CD4-positive, alpha-beta T cell treated with Interleukin-15 for 4 hours (primary cell): Measurements from ENCODE around the gene NHERF1.
A peak's percentile ranks its signal among the peaks of the same experiment; 100 is the strongest.

Experiments
- DNase-seq: peaks from one replicate; pipeline ENCODE4 v3.0.0-alpha.2; 2020; ENCODE audit warnings: low spot score

NHERF1 gene

DNA sequence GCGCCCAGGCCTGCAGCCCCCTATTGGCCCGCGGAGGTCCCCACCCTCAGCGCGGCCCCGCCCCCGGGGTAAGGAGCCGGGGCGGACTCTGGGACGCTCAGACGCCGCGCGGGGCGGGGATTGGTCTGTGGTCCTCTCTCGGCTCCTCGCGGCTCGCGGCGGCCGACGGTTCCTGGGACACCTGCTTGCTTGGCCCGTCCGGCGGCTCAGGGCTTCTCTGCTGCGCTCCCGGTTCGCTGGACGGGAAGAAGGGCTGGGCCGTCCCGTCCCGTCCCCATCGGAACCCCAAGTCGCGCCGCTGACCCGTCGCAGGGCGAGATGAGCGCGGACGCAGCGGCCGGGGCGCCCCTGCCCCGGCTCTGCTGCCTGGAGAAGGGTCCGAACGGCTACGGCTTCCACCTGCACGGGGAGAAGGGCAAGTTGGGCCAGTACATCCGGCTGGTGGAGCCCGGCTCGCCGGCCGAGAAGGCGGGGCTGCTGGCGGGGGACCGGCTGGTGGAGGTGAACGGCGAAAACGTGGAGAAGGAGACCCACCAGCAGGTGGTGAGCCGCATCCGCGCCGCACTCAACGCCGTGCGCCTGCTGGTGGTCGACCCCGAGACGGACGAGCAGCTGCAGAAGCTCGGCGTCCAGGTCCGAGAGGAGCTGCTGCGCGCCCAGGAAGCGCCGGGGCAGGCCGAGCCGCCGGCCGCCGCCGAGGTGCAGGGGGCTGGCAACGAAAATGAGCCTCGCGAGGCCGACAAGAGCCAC lies at the start of gene NHERF1:
NHERF1 (plus strand) TSS at position 100 of the 750 bp plus-strand sequence; CDS start at position 319, 219 bp downstream.
- DNase-seq, result peak; percentile 93

DNA sequence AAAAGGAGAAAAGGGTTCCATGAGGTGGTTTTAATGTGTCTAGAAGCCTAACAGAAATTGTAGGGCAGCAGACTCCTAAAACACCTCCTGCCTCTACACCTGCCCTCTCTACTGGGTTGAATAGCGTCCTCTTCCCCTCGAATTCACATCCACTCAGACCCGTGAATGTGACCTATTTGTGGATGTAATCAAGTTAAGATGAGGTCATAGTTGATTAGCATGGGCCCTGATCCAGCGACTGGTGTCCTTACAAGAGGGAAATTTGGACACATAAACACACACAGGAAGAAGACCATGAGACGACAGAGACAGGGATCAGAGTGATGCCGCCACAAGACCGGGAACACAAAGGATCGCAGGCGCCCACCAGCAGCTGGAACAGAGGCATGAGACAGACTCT lies 49.2 kb upstream of the NHERF1 start:
- no peak for DNase-seq

GRCh38 chr17:74702116-74702871 lies 46.1 kb upstream of the NHERF1 start:
- DNase-seq, result no peak

GRCh38 chr17:74703311-74703710 lies 45.1 kb upstream of the NHERF1 start:
- DNase-seq, result no peak

- no peak for DNase-seq
Observed at GRCh38 chr17:74704544-74704943, 43.9 kb upstream of the NHERF1 start.

DNA sequence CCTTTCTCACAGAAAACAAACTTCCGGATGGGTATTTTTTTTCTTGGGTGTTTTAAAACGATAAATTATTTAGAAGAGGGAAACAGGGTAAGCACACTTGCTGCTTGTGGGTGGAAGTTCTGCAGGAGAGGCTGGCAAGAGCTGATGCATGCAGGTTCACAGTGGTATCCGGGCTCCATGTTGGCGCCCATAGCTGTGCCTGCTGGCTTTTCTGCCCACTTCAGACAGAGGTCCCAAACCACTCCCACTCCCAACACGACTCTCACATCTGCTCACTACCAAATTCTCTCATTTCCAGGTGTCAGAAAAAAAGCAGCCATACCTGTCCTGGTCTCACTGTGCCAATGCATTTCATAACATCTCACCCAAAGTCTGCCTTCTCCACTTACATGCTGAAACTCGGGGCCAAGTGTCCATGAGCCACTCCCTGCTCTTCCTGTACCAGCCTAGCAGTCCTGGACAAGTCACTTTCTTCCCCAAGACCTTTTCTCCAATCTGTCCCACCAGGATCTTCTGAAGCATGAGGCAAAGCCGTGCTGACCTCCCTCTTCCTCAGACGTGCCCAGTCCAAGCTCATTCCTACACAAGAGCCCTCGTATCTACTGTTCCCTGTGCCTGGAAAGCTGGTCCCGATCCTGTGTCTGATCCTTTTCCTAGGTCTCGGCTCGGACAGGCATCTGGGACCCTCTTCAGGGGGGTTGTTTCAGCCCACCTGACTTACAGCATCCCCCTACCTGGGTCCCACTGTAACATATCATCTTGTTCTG lies 37.2 kb upstream of the NHERF1 start:
- no peak for DNase-seq

GRCh38 chr17:74712301-74712700 lies 36.1 kb upstream of the NHERF1 start:
- no peak for DNase-seq

DNA sequence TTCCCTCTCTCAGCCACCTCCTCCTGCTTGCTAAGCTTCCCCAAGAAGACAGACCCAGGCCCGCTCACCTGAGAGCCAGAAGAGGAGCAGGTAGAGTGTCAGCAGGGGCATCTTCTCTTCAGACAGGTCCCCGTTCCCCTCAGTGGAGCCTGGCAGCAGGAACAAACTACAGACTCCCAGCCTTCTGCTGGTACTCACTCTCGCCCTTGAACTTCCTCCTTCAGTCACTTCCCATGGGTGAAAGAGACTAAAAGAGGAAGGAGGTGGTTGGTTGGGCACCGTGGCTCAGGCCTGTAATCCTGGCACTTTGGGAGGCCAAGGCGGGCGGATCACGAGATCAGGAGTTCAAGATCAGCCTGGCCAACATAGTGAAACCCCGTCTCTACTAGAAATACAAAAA lies 35.7 kb upstream of the NHERF1 start, which contains the start of gene CD300LF:
CD300LF (minus strand) TSS at position 168 of the 400 bp plus-strand sequence; CDS start at position 111, 57 bp downstream.
- no peak for DNase-seq

DNA sequence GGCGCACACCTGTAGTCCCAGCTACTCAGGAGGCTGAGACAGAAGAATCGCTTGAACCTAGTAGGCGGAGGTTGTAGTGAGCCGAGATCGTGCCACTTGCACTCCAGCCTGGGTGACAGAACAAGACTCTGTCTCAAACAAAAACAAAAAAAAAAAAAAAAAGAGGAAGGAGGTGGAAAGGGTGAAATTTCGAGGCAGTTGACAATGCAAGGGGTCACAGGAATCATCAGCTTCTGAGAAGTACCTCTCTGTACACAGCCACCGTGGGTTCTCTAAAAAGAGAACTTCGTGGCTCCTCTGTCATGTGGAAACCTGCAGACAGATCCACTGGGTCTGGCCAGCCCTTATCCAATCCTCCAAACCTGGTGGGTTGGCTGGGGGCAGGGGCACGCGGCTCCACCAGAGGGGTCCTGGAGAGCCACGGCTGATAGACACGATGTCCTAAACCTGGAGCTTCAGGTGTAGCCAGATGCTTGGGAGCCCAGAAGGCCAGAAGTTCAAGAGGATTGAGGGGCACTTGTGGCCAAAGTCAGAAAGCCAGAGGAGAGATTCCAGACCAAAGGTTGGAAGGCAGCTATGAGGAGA lies 35.2 kb upstream of the NHERF1 start:
- DNase-seq, result no peak

- DNase-seq, result no peak
Observed at GRCh38 chr17:74715144-74715543, 33.3 kb upstream of the NHERF1 start.

GRCh38 chr17:74720506-74720905 lies 27.9 kb upstream of the NHERF1 start:
- no peak for DNase-seq

DNA sequence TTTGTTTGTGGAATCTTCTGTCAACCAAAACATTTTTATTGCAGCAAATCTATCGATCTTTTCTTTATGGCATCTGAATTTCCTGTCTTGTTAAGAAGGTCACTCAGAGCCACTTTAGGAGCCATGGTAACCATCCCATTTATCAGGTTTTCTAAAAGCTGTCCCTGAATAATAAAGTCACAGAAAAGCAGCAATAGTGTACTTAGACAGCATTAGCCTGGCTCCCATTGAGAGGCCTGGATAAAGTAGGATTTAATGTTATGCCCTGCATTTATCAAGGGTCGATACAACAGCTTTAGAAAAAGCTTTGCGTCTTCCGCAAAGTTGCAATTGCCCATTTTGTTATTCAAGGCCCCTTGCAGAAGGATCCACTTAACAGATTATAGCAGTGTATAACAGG lies 25.6 kb upstream of the NHERF1 start:
- no peak for DNase-seq

DNA sequence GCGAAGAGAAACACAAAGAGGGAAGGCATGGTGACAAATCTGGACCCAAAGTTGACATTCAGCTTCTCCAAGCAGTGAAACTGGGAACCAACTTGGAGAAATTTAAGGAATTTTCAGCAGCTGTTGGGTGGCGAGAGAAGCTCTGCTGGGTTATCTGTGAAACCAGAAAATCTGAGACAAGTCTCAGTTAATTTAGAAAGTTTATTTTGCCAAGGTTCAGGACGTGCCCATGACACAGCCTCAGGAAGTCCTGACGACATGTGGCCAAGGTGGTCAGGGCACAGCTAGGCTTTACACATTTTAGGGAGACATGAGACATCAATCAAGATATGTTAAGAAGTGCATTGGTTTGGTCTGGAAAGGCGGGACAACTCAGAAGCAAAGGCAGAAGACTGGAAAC lies 24.5 kb upstream of the NHERF1 start:
- DNase-seq, result no peak

DNA sequence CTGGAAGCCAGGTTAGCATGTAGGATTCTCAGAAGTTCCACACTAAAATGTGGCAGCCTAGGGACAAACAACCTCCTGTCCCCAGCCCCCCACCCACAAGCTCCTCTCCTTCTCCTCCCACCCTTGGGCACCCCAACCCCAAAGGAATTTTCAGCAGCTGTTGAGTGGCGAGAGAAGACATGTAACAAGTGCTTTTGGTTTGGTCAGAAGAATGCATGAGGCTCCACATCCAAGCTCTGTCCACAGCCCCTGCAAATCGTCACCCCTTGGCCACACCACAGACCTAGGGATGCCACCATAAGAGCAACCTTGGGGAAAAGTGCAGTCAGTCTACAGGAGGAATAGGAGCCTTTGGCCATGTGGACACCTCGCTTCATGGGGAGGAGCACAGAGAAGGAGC lies 23.3 kb upstream of the NHERF1 start:
- no peak for DNase-seq

GRCh38 chr17:74728033-74728701 lies 20.3 kb upstream of the NHERF1 start:
- DNase-seq, result no peak

- DNase-seq, result no peak
Observed at GRCh38 chr17:74728702-74729075, 19.7 kb upstream of the NHERF1 start.

- no peak for DNase-seq
Observed at GRCh38 chr17:74729368-74729767, 19.1 kb upstream of the NHERF1 start.

GRCh38 chr17:74729866-74730265 lies 18.6 kb upstream of the NHERF1 start:
- DNase-seq, result no peak

DNA sequence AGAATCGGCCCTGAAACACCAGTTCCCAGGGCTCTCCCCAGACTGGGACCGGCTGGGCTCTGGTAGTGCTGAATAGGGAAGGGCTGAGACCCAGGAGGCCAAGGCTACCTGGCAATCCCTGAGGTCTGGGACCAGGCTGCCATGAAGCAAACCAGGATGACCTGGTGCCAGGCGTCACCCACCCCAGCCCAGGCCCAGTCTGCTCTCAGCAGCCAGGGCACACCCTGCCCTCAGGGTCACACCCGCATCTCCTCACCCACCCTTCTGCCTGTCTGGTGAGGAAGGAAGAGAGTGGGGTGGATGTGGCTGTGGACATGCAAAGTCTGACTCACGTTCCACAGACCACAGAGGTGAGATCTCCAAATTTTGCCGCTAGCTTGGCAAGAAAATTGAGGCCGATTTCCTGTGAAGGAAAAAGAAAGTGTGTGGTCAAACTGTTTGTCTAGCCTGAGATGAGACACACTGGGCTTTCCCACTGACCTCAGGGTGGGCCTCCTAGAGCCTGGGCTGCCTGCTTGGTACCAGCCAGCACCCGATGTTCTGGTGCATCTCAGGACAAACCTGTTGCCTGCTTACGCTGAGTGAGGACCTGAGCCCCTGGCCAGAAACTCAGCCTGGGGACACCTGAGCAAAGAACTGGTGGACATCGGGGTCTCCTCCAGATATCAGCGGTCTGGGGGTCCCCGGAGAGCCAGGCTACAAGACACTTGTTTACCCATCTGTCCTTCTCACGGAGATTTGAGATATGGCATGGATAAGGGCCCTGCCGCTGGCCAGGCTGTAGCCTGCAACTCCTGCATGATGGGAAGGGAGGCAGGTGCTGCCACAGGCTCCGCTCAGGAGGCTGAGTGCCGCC lies 17.7 kb upstream of the NHERF1 start:
- DNase-seq, result peak; percentile 79

DNA sequence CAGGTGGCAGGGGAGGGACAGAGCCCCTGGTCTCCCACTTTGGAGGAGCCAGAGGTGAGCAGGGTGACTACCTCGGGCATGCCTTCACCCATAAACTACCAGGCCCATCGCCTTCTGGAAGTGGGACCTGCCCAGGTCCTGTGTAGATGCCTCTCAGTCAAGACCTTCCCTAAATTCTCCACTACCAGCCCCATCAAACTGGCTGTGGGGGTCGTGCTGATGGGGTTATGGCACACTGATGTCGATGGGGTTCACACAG lies 17.2 kb upstream of the NHERF1 start:
- DNase-seq, result no peak
